ENCODE results near the gene PIP5K1A.

Gene PIP5K1A

DNA sequence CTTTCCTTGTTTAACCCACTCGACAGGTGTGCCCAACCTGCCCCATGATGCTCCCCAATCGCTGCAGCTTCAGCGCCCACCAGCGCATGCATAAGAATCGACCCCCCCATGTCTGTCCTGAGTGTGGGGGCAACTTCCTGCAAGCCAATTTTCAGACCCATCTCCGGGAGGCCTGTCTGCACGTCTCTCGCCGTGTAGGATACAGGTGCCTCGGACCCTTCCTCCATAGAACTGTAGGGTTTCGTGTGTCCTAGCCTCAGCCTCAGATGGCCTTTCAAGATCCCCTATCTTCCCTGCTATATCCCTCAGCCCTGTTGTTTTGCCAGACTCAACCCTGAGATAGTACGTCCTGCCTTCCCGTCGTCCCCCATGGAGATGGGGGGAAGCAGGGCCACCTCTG is 90.2 kb downstream of the PIP5K1A start:
- H3K4me3 ChIP-seq (ENCODE audit: low read depth, low read length) = no peak overlapping the region

DNA sequence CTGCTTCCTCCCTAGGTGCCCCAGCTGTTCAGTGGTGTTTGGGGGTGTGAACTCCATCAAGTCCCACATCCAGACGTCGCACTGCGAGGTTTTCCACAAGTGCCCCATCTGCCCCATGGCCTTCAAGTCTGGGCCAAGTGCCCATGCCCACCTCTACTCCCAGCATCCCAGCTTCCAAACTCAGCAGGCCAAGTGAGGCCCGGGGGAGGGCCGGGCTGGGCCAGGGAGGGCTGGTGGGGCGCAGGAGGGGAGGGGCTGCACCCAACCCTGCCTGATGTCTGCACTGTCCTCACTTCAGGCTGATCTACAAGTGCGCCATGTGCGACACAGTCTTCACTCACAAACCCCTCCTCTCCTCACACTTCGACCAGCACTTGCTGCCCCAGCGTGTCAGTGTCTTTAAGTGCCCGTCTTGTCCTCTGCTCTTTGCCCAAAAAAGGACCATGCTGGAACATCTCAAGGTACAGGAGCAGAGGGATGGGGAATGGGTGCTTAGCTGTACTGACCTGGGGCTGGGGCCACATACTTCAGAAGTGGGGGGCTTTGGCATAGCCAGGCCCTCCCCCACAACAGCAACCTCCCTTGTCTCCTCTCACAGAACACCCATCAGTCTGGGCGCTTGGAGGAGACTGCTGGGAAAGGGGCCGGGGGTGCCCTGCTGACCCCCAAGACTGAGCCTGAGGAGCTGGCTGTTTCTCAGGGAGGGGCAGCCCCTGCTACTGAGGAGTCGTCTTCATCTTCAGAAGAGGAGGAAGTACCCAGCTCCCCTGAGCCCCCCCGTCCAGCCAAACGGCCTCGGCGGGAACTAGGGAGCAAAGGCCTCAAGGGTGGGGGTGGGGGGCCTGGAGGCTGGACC is 91.0 kb downstream of the PIP5K1A start:
- H3K4me3 ChIP-seq (ENCODE audit: low read depth, low read length) = no peak overlapping the region

- no peak overlapping the region for H3K4me3 ChIP-seq (ENCODE audit: low read depth, low read length)
These were observed 91.8 kb downstream of the PIP5K1A start for GRCh38 chr1:151289991-151290708.

DNA sequence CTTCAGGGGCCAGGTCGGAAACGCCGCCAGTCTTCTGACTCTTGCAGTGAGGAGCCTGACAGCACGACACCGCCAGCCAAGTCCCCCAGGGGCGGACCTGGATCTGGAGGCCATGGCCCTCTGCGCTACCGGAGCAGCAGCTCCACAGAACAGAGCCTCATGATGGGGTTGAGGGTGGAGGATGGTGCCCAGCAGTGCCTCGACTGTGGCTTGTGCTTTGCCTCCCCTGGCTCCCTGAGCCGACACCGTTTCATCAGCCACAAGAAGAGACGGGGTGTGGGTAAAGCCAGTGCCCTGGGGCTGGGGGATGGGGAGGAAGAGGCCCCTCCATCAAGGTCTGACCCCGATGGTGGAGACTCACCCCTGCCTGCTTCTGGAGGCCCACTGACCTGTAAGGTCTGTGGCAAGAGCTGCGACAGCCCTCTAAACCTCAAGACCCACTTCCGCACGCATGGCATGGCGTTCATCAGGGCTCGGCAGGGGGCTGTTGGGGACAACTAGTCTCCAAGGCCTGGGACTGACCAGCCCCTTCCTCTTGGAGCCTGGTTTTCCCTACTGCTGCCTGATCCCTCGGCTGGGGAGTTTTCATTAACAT is 92.5 kb downstream of the PIP5K1A start:
- no peak overlapping the region for H3K4me3 ChIP-seq (ENCODE audit: low read depth, low read length)

DNA sequence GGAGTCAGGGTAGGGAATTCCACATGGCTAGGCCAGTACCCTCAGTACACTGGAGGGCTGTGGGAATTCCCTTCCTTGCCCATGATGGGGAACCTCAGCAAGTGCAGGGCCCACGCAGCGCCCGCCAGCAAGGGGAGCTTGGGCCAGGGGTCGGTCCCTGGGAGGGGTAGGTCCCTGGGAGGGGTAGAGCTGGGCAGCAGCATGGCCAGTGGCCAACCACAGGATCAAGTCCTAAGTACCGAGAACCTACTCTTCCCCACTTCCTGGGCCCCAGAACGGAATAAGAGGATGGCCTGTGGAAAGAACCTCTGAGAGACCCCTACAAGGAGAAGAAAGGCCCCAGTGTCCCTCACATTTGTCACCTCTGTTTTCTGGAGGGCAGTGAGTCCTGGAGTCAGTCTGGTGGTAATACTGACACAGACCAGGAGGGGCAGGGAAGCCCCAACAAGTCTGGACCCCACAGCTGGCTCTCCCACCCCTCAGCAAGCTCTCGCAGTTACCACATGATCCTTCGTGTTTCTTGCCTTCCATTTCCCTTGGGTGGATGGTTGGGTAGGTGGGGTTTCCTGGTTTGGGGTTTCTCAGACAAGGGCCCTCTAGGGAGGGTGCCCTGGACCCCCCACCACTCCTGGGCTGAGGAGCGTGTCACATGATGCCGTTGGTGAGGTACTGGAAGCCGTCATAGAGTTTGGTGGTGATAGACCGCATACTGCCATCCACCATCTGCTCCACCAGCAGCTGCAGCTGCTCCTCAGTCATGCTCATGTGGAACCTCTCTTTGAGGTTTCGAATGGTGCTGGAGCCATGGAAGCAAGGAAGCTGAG is 94.1 kb downstream of the PIP5K1A start:
- no peak overlapping the region for H3K4me3 ChIP-seq (ENCODE audit: low read depth, low read length)

DNA sequence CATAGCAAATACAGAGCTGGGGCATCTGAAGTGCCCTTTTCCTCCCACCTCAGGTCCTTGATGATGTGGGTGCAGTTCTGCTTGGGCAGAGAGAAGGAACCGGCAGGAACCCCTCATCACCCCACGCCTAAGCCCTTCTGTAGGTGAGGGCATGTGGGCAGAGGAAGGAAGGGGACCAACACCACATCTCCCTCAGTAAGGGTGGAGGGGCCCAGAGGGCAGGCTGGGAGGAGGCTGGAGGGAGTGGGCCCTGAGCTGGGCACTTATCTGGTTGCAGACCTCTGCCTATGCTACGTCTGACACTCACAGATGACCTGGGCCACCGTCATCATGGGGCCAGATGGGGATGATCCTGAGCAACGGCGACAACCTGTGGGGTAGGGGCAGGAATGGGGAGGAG is 94.7 kb downstream of the PIP5K1A start:
- H3K4me3 ChIP-seq (ENCODE audit: low read depth, low read length) = no peak overlapping the region

DNA sequence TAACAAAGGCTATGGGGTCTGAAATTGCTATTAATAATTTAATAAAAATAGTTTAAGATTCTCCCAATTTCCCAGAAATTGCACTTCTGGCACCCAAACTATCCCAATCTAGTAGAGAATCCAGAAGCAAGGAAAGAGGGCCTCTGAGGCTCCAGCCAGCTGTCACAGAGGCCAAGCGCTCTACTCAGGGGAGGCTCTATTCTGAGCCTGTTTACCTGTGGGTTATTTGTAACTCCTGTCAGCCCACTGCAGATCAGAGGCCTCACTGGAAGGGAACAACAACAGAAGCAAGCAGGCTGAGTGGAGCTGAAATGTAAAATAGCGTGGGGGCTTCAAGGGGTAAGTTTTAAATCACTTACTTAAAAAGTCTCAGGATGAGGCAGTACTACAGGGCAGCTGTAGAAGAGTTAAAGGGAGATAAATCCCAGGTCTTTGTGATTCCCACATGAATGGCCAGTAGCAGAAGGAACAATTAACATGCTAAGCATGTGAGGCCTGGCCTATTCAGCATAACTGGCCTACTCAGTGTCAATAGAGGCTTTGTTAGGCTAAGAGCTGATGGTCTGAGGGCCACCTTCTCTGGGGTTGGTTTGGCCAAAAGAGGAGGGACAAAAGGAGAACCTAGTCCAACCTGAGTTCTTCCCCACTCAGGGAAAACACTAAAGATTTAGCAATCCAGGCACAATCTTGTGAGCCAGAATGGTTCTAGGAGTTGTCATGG is 96.5 kb downstream of the PIP5K1A start:
- H3K4me3 ChIP-seq (ENCODE audit: low read depth, low read length) = no peak overlapping the region
